ENCODE results near the gene NTMT2.
"Not testable (repeated sequence)": the region's sequence is repeated elsewhere in the genome, so short reads cannot be mapped to it uniquely, and the experiment has no call there.

Gene NTMT2

DNA sequence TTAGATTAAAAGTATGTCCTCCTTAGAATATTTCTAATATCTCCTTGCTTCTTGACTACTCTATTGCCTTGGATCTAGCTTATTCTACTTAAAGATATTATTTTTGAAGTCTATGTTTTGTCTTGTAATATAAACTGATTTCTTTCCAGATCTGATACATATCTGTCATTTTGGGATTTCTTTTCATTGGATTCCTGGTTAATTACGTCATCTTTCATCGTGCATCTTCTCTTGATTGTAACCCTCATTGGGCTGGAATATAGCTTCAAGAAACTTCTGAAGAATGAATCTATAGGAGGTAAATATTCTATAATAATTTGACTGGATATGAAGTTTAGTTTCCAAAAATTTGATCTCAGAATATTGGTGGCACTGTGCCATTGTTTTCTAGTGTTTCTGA lies 12.1 kb downstream of the NTMT2 start:
- no peak for DNase-seq (ENCODE audit: low read depth)

DNA sequence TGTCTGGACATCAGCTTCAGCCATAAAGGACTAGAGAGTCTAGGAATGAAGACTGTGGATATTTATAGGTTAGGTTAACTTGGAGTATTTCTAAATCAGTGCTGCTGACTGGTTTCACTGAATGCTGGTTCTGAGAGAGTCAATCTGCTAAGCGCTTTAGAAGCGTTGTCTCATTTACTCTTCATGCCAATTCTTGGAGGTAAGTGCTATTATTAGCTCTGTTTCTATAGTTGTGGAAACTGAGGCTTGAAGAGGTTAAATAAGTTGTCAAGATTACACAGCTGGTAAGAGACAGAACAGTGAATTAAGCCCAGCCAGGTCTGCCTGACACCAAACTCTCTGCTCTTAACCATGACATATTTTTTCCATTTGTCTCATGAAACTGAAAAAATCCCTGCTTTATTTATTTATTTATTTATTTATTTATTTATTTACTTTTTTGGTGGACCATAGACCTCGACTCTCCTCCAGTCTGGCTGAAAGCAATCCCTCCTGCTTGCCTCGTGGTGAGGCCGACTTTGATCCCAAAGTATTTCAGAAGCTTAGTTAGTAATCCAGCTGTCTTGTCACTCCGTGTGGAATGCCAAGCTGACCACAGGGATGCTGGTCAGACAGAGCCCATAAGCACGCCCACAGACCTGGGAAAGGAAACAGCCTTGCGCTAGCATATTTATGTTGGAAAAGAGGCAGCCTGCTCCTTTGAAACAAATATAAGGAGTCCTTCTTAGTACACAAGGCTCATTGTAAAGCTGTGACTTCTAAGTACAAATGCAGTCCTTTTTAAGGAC lies 16.9 kb downstream of the NTMT2 start:
- DNase-seq (ENCODE audit: low read depth), result no peak

DNA sequence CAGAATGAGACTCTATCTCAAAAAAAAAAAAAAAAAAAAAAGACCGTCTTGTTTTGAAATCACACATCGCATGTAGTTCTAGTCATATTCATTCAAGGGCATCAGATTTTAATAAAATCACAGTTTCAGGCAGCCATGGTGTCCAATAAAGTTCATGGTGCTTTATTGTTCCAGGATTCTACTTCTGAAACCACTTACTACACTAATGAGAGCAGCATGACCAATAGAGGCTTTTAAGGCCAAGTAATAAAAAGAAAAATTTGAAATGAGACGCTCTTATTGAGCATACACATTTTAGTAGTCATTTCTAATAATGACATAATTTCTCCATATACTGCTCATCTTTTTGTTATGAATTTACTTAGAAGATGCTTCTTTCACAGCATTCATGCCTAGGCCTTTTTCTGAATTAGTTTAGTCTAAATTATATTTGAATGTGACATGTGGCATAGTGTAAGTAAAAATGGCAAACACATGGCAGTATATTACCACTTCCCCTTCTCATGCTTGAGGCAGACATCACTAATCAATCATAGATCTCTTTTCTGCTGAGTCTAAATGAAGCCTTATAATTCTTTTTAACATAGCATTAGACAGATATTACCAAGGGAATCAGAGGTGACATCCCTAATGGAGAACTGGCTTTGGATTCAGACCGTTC lies 18.5 kb downstream of the NTMT2 start:
- DNase-seq (ENCODE audit: low read depth), result no peak

DNA sequence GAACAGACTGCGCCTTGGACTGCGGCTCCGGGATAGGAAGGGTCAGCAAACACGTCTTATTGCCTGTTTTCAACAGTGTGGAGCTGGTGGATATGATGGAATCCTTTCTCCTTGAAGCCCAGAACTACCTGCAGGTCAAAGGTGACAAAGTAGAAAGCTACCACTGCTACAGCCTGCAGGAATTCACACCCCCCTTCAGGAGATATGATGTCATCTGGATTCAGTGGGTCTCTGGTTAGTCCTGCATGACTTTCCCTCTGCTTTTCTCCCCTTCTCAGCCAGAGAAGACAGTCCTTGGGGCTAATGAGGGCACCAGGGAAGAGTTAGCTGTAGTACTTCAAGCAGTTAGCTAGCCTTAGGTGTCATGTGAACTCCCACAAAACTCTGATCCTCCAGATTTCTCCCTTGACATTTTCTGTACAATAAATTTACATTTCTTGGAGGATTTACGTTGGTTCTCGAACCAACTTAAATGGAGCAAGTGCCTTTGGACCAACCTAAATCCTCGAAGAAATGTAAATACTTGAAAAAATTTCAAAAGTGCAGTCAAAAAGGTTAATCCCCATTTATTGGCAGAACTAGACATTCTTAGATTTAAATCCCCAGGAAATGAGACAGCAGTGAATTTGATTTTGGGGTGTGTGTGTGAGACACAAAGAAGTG lies 20.9 kb downstream of the NTMT2 start:
- no peak for DNase-seq (ENCODE audit: low read depth)

DNA sequence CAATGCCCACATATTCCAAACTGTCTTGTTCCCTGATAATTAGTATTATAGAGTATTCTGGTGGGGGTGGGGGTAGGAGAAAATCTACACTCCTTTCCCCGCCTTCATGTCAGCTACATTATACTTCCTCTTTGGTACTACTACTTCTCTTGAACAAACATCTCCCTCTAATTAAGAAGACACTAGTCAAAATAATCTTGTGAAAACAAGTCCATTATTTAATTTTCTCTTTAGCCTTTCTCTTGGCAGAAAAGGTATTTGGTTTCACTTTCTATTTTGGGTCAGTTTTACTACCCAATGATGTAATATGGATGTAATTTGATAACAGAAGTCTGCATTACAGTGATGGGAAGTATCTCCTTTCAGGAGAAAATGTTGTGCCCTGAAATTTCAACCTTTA lies 22.5 kb downstream of the NTMT2 start:
- DNase-seq (ENCODE audit: low read depth), result no peak

DNA sequence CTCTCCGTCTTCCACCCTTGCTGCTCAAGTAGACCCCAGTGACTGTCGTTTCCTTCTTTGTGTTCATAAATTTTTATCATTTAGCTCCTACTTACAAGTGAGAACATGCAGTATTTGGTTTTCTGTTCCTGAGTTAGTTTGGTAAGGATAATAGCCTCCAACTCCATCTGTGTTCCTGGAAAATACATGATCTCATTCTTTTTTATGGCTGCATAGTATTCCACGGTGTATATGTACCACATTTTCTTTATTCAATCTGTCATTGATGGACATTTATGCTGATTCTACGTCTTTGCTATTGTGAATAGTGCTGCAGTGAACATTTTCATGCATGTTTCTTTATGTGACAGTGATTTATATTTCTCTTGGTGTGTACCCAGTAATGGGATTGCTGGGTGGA lies 24.8 kb downstream of the NTMT2 start:
- DNase-seq (ENCODE audit: low read depth), result not testable (repeated sequence)

DNA sequence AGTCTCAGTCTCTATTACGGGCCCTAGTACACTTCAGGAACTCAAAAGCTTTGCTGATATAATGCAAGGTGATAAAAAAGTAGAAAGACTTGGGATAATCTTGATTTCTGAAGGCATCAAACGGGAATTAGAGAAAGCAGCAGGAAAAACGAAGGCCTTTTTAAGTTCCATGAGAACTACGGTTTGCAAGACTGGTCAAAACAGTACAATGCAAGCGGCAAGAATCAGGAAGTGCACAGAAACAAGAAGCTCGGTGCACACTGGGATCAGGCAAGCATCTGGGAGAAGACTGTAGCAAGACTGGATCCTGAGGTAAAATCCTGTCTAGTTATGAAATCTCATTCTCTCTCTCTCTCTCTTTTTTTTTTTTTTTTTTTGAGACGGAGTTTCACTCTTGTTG lies 28.6 kb downstream of the NTMT2 start:
- no peak for DNase-seq (ENCODE audit: low read depth)

DNA sequence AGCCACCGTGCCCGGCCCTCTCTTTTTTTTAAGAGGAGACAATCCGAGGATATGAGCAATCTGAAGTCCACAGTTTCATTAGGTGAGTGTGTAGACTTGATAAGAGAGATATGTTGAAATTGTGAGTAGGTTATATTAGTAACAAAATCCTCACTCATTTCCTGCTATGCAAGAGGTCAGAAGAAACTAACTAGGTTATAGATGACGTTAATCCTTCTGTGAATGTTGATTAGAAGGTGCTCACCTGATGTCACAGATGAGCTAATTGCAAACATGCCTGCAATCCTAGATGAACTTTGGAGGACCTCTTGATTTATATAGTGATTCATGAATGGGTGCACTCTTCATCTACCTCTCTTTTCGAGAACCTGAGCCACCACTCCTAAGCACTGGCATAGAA lies 29.3 kb downstream of the NTMT2 start:
- no peak for DNase-seq (ENCODE audit: low read depth)

DNA sequence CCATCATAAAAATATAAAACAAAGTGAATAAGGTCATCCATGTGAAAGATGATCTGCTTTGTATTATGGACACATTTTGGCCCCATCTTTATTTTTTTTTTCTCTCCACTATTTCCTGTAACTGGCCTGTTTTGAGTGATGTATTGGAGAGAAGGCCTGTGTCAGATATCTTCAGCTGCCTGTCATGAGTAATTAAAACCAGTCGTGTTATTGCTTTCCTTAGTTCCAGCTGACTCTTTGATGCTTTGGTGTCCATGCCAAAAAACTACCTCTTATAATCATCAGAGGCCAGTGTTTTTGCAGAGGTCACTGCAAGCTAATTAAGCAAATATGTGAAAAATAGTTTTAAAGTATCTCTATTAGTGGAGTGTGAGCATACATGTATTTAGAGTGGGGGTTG lies 29.7 kb downstream of the NTMT2 start:
- DNase-seq (ENCODE audit: low read depth), result no peak

DNA sequence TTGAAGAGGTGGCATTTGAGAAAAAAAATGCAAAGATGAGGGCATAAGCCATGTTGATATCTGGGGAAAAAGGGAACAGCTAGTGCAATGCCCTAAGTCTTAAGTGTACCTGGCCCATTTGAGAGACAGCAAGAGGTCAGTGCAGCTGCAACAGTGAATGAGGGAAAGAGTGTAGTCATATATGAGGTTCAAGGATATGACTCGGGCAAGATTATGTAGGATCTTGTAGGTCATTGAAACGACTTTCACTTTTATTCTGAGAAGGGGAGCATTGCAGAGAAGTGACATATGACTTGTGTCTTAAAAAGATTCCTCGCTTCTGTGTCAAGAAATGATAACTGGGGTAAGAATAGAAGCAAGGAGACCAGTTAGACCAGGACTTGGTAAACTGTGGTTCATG lies 31.0 kb downstream of the NTMT2 start:
- no peak for DNase-seq (ENCODE audit: low read depth)

DNA sequence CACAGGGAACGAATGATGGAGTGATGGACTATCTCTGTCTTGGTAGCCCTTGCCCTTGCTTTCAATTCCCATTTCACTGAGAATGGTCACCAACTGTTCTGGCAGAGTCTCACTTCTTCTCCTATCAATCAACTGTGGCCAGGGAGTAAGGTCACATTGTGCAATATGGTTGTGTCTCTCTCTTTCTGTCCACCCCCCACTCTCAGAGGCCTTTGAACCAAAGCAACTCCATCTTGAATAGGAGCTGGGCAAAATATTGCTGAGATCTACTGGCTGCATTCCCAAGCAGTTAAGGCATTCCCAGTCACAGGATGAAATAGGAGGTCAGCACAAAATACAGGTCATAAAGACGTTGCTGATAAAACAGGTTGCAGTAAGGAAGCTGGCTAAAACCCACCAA lies 36.7 kb downstream of the NTMT2 start:
- DNase-seq (ENCODE audit: low read depth), result no peak

DNA sequence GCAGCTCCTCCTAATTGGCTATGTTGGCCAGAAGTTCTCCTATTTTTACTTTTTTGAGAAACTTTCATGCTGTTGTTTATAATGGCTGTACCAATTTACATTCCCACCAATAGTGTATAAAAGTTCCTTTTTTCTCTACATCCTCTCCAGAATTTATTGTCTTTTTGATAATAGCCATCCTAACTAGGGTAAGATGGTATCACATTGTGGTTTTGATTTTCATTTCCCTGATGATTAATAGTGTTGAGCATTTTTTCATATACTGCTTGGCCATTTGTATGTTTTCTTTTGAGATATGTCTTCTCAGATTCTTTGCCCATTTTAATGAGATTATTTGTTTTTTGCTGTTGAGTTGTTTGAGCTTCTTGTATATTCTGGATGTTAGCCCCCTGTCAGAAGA lies 46.8 kb downstream of the NTMT2 start:
- DNase-seq (ENCODE audit: low read depth), result no peak

DNA sequence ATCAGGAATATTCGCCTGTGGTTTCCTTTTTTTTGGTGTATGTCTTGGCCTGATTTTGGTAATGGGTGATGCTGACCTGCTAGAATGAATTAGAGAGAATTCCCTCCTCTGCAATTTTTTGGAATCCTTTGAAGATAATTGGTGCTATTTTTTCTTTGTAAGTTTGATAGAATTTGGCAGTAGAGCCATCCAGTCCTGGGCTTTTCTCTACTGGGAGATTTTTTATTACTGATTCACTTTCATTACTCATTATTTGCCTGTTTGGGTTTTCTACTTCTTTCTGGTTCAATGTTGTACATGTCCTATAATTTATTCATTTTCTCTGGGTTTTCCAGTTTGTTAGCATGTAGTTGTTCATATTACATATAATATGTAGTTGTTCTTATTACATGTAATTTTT lies 48.7 kb downstream of the NTMT2 start:
- DNase-seq (ENCODE audit: low read depth), result no peak

DNA sequence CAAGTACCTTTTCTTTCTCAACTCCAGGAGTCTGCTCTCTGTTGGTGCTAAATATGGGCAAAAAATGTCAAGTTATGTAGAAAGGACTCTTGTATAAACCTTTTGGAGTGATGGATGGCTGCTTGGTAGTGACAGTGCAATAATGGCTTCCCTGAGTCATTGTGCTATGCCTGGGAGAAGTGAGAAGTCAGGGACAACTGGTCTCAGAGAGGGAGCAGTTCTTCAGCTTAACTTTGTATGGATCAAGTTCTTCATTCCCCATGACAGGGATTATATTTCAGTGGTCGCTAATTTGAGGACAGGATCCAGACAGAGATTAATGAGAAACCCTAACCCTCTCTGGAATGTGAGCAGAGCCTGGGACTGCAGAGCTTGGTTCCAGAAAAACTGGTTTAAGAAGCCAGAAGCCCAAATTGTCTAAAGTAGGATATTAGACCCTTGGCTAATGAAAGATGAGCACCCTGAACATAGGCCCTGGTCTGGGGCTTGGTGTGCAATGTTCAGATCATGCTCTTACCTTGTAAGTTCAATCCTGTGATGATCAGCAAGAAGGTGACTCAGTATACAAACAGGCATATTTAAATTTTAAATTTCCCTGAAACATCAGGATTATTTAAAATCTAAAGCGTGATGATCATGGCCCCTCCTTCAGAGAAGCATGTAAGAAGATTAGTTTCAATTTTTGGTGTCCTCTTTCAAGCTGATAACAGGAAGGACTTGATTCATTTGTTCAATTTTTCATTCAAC lies 50.9 kb downstream of the NTMT2 start:
- no peak for DNase-seq (ENCODE audit: low read depth)

DNA sequence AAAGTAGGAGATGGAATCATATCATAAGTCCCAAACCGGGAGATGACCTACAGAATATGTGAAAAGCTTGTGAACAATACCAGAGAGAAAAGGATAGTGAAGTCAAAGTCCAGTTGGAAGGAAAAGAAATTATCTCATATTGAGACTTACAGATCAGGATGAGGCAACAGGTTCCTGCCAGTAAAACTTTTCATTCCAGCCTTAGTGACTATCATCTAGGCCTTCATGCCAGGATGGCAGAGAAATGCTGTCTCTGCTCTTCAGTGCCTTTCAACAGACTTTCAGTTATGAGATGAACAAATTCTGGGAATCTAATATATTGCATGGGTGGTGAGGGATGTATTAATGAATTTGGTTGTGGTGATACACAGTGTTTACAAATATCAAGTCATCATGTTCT lies 52.3 kb downstream of the NTMT2 start:
- no peak for DNase-seq (ENCODE audit: low read depth)

DNA sequence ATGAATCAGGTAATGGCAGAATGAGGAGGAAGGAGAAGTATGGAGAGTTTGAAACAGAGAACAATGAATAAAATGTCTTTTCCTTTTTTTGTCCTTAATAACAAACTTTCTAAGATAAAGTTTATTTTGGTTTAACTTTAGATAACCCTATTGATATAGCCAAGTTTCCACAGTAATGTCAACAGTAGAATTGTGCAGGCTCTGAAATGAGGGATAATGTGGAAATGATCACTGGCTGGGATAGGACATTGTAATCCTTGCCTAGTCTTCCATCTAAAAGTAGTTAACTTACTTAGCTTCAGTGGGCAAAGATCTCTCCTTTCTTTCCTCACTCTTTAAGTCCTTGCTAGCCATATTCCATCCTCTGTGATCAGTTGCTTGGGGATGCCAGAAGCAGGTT lies 52.8 kb downstream of the NTMT2 start:
- DNase-seq (ENCODE audit: low read depth), result no peak

DNA sequence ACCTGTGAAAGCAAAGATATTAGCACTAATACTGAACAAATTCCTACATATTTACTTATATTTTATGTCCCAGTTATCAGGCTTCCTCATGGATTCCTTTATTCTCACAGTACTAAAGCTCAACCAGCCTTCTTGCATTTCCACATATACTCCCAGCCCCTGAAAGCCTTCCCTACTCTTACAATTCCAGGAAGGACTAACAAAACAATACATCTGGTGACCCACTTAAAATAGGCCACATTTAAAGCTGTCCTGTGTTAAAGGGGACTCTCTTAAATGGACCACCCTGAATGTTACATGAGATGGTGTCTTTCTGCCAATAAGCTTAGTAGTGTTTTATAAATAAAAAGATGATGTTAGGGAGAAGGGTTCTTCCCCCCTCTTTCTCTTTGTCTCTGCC lies 54.4 kb downstream of the NTMT2 start:
- DNase-seq (ENCODE audit: low read depth), result no peak

DNA sequence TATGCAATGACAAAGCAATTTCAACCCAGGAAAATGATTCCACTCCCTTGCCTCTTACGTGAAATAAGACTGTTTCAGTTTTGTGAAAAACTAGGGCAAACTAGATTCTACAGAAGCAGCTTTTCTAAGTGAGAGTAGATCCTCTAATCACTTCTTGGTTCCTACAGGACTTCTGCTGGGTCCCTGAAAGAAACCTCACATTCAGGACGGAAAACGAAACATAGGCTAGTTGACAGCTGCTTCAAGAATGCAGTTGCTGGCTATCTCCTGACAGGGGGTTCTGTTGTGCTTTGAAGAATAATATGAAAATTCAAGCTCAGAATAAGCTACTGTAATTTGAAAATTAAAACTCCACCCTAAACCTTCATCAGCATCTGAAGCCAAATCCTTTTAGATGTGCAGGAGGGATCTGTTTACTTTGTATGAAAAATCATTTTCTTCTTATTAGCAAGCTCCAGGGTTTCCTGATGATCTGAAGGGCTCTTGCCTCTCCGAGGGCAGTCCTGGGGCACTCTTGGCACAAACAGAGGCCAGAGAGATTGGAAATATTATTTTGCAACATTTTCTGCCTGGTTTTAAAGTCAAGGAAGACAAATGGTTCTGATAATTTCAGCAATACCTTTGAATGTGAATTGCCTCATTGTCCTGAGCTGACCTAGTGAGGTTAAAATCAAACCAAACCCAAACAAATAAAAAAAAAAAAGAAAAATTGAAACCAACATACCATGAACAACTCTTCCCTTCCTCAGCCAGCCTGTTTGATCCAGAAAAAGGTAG lies 55.0 kb downstream of the NTMT2 start:
- no peak for DNase-seq (ENCODE audit: low read depth)

DNA sequence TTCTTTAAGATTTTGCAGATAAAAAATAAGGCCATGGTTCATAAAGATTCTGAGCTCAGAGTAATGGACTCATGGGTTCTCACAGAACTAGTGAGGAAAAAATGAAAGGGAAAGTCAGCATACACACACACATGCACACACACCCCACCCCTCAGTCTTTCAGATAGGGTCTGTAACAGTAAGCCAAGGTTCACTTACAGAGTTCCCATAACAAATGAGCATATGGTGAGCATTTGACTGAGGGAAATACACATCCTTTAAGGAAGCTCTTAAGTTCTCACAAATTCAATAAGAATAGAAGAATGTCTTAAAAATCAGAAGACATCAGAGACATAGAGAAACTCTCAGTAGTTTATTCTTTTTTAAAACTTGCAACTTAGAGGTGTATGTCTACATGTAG lies 57.9 kb downstream of the NTMT2 start:
- no peak for DNase-seq (ENCODE audit: low read depth)

DNA sequence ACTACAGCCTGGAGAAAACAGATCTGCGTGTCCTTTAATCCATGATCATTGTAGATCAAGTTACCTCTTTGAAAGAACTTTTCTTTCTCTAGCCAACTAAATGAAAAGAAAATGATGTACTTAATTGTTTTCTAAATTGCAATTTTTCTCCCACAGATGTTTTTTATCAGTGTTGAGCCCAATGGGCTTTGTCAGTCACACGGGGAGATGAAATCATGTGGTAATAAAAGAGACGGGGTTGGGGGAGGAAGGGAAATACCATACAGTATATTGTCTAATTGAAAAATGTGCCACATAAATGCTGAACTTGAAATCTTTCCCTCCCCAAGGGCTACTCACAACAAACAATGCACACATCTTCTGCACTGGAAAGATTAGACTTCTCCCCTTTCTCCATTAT lies 58.4 kb downstream of the NTMT2 start:
- no peak for DNase-seq (ENCODE audit: low read depth)

DNA sequence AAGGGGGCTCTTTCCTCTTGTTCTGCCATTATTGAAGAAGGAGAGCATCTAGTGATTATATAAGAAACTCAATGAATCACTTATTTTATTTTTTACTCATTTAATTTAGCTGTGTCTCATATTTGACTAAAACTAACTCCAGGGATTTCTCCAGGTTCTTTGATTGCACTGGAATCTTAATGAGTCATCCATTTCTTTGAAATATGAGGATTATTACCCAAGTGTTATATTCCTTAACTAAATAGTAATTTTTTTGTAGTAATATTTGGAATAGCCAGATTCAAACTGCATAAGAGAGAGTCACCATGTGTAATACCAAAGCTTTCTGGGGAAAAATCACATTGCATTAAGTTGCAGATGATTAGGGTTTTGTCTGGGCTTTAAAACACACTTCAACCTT lies 59.5 kb downstream of the NTMT2 start:
- DNase-seq (ENCODE audit: low read depth), result no peak

DNA sequence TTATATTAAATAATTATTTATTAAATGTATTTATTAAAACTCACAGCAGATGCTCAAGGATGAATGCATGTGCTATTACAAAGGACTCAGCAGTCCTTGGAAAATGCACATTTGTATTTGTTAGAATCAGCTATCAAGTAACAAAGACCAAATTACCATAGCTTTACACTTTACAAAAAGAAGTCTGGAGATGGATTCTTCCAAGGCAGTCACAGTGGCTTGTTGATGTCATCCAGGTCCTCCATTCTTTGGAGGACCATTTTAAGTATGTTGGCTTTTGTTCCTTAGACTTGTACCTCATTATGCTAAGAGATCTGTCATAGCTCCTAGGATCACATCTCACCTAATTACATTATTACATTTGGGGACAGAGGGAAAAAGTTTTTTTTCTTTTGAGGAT lies 63.4 kb downstream of the NTMT2 start:
- no peak for DNase-seq (ENCODE audit: low read depth)

Data from stimulated activated CD4-positive, alpha-beta T cell treated with anti-CD3 and anti-CD28 coated beads, Interleukin-2, amount 100 ng/mL, for 4 hours (primary cell).